Measurements from ENCODE around the gene MRGPRE.
"Not testable (repeated sequence)": the region's sequence is repeated elsewhere in the genome, so short reads cannot be mapped to it uniquely, and the experiment has no call there.

Gene MRGPRE

GRCh38 chr11:3231851-3232744 lies at the start of gene MRGPRE:
Gene MRGPRE, minus strand, starts transcription at chr11:3232417. Its CDS starts 3,618 bp downstream, at chr11:3228799.
- DNase-seq, result no peak

- not testable (repeated sequence) for DNase-seq
These were observed 48.9 kb upstream of the MRGPRE start for GRCh38 chr11:3281146-3281545.

- DNase-seq, result not testable (repeated sequence)
These were observed 48.4 kb upstream of the MRGPRE start for GRCh38 chr11:3280662-3281061.

GRCh38 chr11:3278922-3279321 lies 46.7 kb upstream of the MRGPRE start:
- DNase-seq, result not testable (repeated sequence)

GRCh38 chr11:3273629-3274028 lies 41.4 kb upstream of the MRGPRE start:
- DNase-seq, result not testable (repeated sequence)

- not testable (repeated sequence) for DNase-seq
These were observed 30.3 kb upstream of the MRGPRE start for GRCh38 chr11:3262548-3262947.

GRCh38 chr11:3261831-3262230 lies 29.6 kb upstream of the MRGPRE start:
- not testable (repeated sequence) for DNase-seq

GRCh38 chr11:3257509-3257908 lies 25.3 kb upstream of the MRGPRE start:
- DNase-seq, result not testable (repeated sequence)

GRCh38 chr11:3255241-3255640 lies 23.0 kb upstream of the MRGPRE start:
- not testable (repeated sequence) for DNase-seq

- DNase-seq, result not testable (repeated sequence)
These were observed 22.6 kb upstream of the MRGPRE start for GRCh38 chr11:3254773-3255172.

GRCh38 chr11:3245071-3245470 lies 12.9 kb upstream of the MRGPRE start:
- DNase-seq, result no peak

- no peak for DNase-seq
These were observed 11.7 kb upstream of the MRGPRE start for GRCh38 chr11:3243880-3244279.

GRCh38 chr11:3237119-3237518 lies 4.9 kb upstream of the MRGPRE start:
- no peak for DNase-seq

- no peak for DNase-seq
These were observed 2.6 kb upstream of the MRGPRE start for GRCh38 chr11:3234846-3235245.

GRCh38 chr11:3232956-3233355 lies 739 bp upstream of the MRGPRE start:
- DNase-seq, result no peak

GRCh38 chr11:3231550-3231850 lies 717 bp downstream of the MRGPRE start:
- DNase-seq, result no peak

GRCh38 chr11:3230636-3231549 lies 1.3 kb downstream of the MRGPRE start:
- DNase-seq, result no peak

GRCh38 chr11:3229673-3230630 lies 2.3 kb downstream of the MRGPRE start:
- no peak for DNase-seq

GRCh38 chr11:3228445-3228829 lies 3.8 kb downstream of the MRGPRE start:
- no peak for DNase-seq

GRCh38 chr11:3227568-3228444 lies 4.4 kb downstream of the MRGPRE start:
- DNase-seq, result no peak

- DNase-seq, result no peak
These were observed 5.2 kb downstream of the MRGPRE start for GRCh38 chr11:3226846-3227567.
